H9 (cell line): ENCODE data around the gene MFSD6. TPM values are rescaled to one million over a fixed set of nuclear protein-coding genes. Genes with fewer than 3 reads are reported as not detected.

Experiments
- DNase-seq: peaks from one replicate; pipeline ENCODE4 v3.0.0-alpha.2; 2017
- H2AFZ ChIP-seq: one replicate; pipeline ENCODE4 v1.6.1; 2013; ENCODE audit warnings: mild to moderate bottlenecking, low read length, control low read depth, moderate library complexity
- H2AK5ac ChIP-seq: 2 replicates; pipeline ENCODE4 v1.6.1; 2013; ENCODE audit warnings: low read length, control low read depth, mixed read lengths; ENCODE audit not compliant: insufficient read length
- H2BK120ac ChIP-seq: one replicate; pipeline ENCODE4 v1.6.1; 2013; ENCODE audit warnings: low read depth, mild to moderate bottlenecking, low read length, control low read depth, inconsistent platforms; ENCODE audit not compliant: poor library complexity, severe bottlenecking
- H2BK12ac ChIP-seq: 2 replicates; pipeline ENCODE4 v1.6.1; 2013; ENCODE audit warnings: low read length, control low read depth, mixed read lengths, low read depth; ENCODE audit not compliant: insufficient read length
- H2BK15ac ChIP-seq: 2 replicates; pipeline ENCODE4 v1.6.1; 2013; ENCODE audit warnings: low read depth, low read length, control low read depth
- H2BK20ac ChIP-seq: one replicate; pipeline ENCODE4 v1.6.1; 2013; ENCODE audit warnings: low read depth, mild to moderate bottlenecking, low read length, control low read depth, inconsistent platforms; ENCODE audit not compliant: poor library complexity, severe bottlenecking
- H2BK5ac ChIP-seq: 2 replicates; pipeline ENCODE4 v1.6.1; 2013; ENCODE audit warnings: low read length, control low read depth, mixed read lengths; ENCODE audit not compliant: insufficient read length
- H3K14ac ChIP-seq: 2 replicates; pipeline ENCODE4 v1.6.1; 2013; ENCODE audit warnings: low read length, control low read depth; ENCODE audit not compliant: insufficient read depth
- H3K18ac ChIP-seq: 2 replicates; pipeline ENCODE4 v1.6.1; 2013; ENCODE audit warnings: low read depth, mild to moderate bottlenecking, mixed read lengths, low read length, control low read depth; ENCODE audit not compliant: insufficient read length
- H3K23ac ChIP-seq: 2 replicates; pipeline ENCODE4 v1.6.1; 2013; ENCODE audit warnings: low read length, control low read depth, mixed read lengths, low read depth; ENCODE audit not compliant: insufficient read length
- H3K23me2 ChIP-seq: 2 replicates; pipeline ENCODE4 v1.6.1; 2013; ENCODE audit warnings: low read depth, mild to moderate bottlenecking, mixed read lengths, low read length, control low read depth; ENCODE audit not compliant: insufficient read length, poor library complexity, severe bottlenecking
- H3K27ac ChIP-seq: 2 replicates; pipeline ENCODE4 v1.5.1; 2013; ENCODE audit warnings: low read length, control low read depth, mixed read lengths, low read depth; ENCODE audit not compliant: insufficient read length
- H3K27me3 ChIP-seq: 2 replicates; pipeline ENCODE4 v1.6.1; 2013; ENCODE audit warnings: low read length, control low read depth, inconsistent platforms; ENCODE audit not compliant: insufficient read depth
- H3K4ac ChIP-seq: 2 replicates; pipeline ENCODE4 v1.6.1; 2013; ENCODE audit warnings: low read depth, mild to moderate bottlenecking, control low read depth, inconsistent platforms, low read length, moderate library complexity
- H3K4me1 ChIP-seq: 2 replicates; pipeline ENCODE4 v1.6.1; 2013; ENCODE audit warnings: low read length, control low read depth, inconsistent platforms; ENCODE audit not compliant: insufficient read depth
- H3K4me2 ChIP-seq: 2 replicates; pipeline ENCODE4 v1.6.1; 2013; ENCODE audit warnings: low read length, control low read depth, mixed read lengths; ENCODE audit not compliant: insufficient read length, insufficient read depth
- H3K56ac ChIP-seq: 2 replicates; pipeline ENCODE4 v1.6.1; 2013; ENCODE audit warnings: low read depth, mild to moderate bottlenecking, mixed read lengths, low read length, control low read depth; ENCODE audit not compliant: insufficient read length
- H3K79me1 ChIP-seq: 2 replicates; pipeline ENCODE4 v1.6.1; 2013; ENCODE audit warnings: low read depth, mild to moderate bottlenecking, moderate library complexity, low read length, control low read depth, inconsistent platforms; ENCODE audit not compliant: insufficient read depth, poor library complexity, severe bottlenecking
- H3K79me2 ChIP-seq: 2 replicates; pipeline ENCODE4 v1.6.1; 2013; ENCODE audit warnings: low read length, control low read depth, inconsistent platforms; ENCODE audit not compliant: insufficient read depth
- H3K9ac ChIP-seq: 2 replicates; pipeline ENCODE4 v1.6.1; 2013; ENCODE audit warnings: low read length, control low read depth, mixed read lengths; ENCODE audit not compliant: insufficient read length; ENCODE audit errors: extremely low read depth
- H3K9me3 ChIP-seq: one replicate; pipeline ENCODE4 v1.6.1; 2013; ENCODE audit warnings: low read depth, low read length, inconsistent platforms; ENCODE audit not compliant: control insufficient read depth
- H3T11ph ChIP-seq: one replicate; pipeline ENCODE4 v1.6.1; 2013; ENCODE audit warnings: mild to moderate bottlenecking, low read length, control low read depth, inconsistent platforms
- H4K20me1 ChIP-seq: one replicate; pipeline ENCODE4 v1.6.1; 2013; ENCODE audit not compliant: control insufficient read depth, insufficient read length, insufficient read depth
- H4K5ac ChIP-seq: 2 replicates; pipeline ENCODE4 v1.6.1; 2013; ENCODE audit warnings: low read depth, mild to moderate bottlenecking, mixed read lengths, low read length, control low read depth; ENCODE audit not compliant: insufficient read length
- H4K8ac ChIP-seq: replicated peaks from 2 replicates; pipeline ENCODE4 v1.6.1; 2013; ENCODE audit warnings: low read length, control low read depth, mixed read lengths, low read depth; ENCODE audit not compliant: insufficient read length
- H4K91ac ChIP-seq: 2 replicates; pipeline ENCODE4 v1.6.1; 2013; ENCODE audit warnings: low read depth, mild to moderate bottlenecking, moderate library complexity, mixed read lengths, low read length, control low read depth; ENCODE audit not compliant: insufficient read length
- H3K27ac Mint-ChIP-seq, 3 experiments: 2 replicates in 2 of 3; 3 replicates in 1 of 3; pipeline ENCODE4 v1.8.0; 2020 to 2021; ENCODE audit warnings: mixed read lengths in 3 of 3, mild to moderate bottlenecking in 1 of 3, moderate library complexity in 1 of 3
- H3K27me3 Mint-ChIP-seq: 2 replicates; pipeline ENCODE4 v1.8.0; 2021; ENCODE audit warnings: low read depth, mild to moderate bottlenecking, moderate library complexity, mixed read lengths
- H3K36me3 Mint-ChIP-seq, 3 experiments: 2 replicates in 2 of 3; 3 replicates in 1 of 3; pipeline ENCODE4 v1.8.0; 2020 to 2021; ENCODE audit warnings: low read depth in 3 of 3, mixed read lengths in 3 of 3; ENCODE audit not compliant: insufficient read depth in 1 of 3
- H3K4me1 Mint-ChIP-seq, 2 experiments: 2 replicates each; pipeline ENCODE4 v1.8.0; 2020; ENCODE audit warnings: mixed read lengths in 2 of 2
- H3K4me3 Mint-ChIP-seq, 2 experiments: 2 replicates in 1 of 2; 3 replicates in 1 of 2; pipeline ENCODE4 v1.8.0; 2020 to 2021; ENCODE audit warnings: mild to moderate bottlenecking in 2 of 2, mixed read lengths in 2 of 2, moderate library complexity in 1 of 2
- H3K9me3 Mint-ChIP-seq, 2 experiments: 2 replicates in 1 of 2; 3 replicates in 1 of 2; pipeline ENCODE4 v1.8.0; 2020; ENCODE audit warnings: mild to moderate bottlenecking in 2 of 2, mixed read lengths in 2 of 2, moderate library complexity in 1 of 2
- CTCF ChIP-seq: fragments of 200-600 bp; sonication (generic); conservative IDR thresholded peaks from 3 replicates; pipeline ENCODE4 v1.8.0; 2021; ENCODE audit warnings: antibody characterized with exemption, mild to moderate bottlenecking
- WGBS: extraction: QIAGEN DNeasy Blood & Tissue Kit; methylation state at CpG from one replicate; pipeline ENCODE4 v1.1.7; 2013; ENCODE audit warnings: missing lambda C conversion rate, low lambda C conversion rate, mixed read lengths; ENCODE audit not compliant: insufficient read length; ENCODE audit errors: extremely low coverage; 5-methylcytosine and 5-hydroxymethylcytosine counted together
- total RNA-seq: library from RNA; stranded (reverse); gene quantifications from 2 replicates; pipeline ENCODE4 v1.2.1, GENCODE V29; 2021

MFSD6 gene
- total RNA-seq, 1 experiment from 2014 or later: 4.0 TPM

- Mint-ChIP-seq H3K9me3 (no peaks in the 10 kb centered on the region), H3K4me3 (no peak overlapping the region), H3K36me3 (no peaks in the 10 kb centered on the region), H3K27me3 (no peaks in the 10 kb centered on the region), H3K4me1 (peaks cover 12 to 13% of the 10 kb centered on the region in 2 experiments), H3K27ac (no peak overlapping the region)
- Histone ChIP-seq H3K23ac (no peak overlapping the region), H2AK5ac (no peak overlapping the region), H2BK120ac (no peak overlapping the region), H2BK15ac (no peak overlapping the region), H2AFZ (no peak overlapping the region), H3K4me1 (peaks cover 2% of the 10 kb centered on the region; the same call in 1 of the 2 replicates), H3K23me2 (no peaks in the 10 kb centered on the region), H2BK20ac (no peak overlapping the region), H3K18ac (no peak overlapping the region), H4K5ac (no peak overlapping the region), H4K20me1 (no peaks in the 10 kb centered on the region), H2BK12ac (no peak overlapping the region), H3K4me2 (no peak overlapping the region), H3K27ac (no peak overlapping the region), H3K79me2 (no peaks in the 10 kb centered on the region), H3K56ac (no peak overlapping the region), H2BK5ac (no peak overlapping the region), H4K8ac (no peak overlapping the region), H3K9ac (no peak overlapping the region), H3T11ph (no peak overlapping the region), H4K91ac (no peak overlapping the region), H3K4ac (no peak overlapping the region), H3K14ac (no peak overlapping the region), H3K79me1 (no peaks in the 10 kb centered on the region), H3K27me3 (no peaks in the 10 kb centered on the region), H3K9me3 (no peaks in the 10 kb centered on the region)
- DNase-seq: no peak
- TF ChIP-seq CTCF: no peak
- WGBS: no CpG with 5 or more reads among the region's 3 CpGs
These were observed 93.7 kb downstream of the MFSD6 start for GRCh38 chr2:190501702-190502407.
